Measurements from ENCODE around the gene EEPD1. TPM values are rescaled to one million over a fixed set of nuclear protein-coding genes. Genes with fewer than 3 reads are reported as not detected.

The EEPD1 gene
- total RNA-seq, 1 donor from 2014 or later: 18.0 TPM

DNA sequence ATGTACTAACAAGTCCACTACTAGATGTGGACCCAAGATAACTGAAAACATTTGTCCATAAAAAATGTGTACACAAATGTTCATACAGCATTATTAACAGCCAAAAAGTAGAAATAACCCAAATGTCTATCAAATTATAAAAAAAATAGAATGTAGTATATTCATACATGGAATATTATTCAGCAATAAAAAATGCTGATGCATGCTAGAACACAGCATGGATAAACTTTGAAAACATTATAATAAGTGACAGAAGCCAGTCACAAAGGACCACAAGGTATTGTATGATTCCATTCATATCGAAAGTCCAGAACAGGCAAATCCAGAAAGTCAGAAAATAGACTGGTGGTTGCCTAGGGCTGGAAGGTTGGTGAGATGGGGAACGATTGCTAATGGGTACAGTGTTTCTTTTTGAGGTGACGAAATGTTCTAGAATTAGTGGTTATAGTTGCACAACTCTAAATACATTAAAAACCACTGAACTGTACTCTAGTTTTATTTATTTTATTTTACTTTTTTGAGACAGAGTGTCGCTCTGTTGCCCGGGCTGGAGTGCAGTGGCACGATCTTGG is 193.3 kb downstream of the EEPD1 start:
- Mint-ChIP-seq H3K27ac (no peak overlapping the region), H3K4me3 (no peak overlapping the region), H3K27me3 (ENCODE audit: low read depth) (no peaks in the 10 kb centered on the region), H3K4me1 (peaks cover 19% of the 10 kb centered on the region), H3K9me3 (peaks cover 6% of the 10 kb centered on the region), H3K36me3 (peaks cover 4% of the 10 kb centered on the region)
- TF ChIP-seq, protein P1, sequence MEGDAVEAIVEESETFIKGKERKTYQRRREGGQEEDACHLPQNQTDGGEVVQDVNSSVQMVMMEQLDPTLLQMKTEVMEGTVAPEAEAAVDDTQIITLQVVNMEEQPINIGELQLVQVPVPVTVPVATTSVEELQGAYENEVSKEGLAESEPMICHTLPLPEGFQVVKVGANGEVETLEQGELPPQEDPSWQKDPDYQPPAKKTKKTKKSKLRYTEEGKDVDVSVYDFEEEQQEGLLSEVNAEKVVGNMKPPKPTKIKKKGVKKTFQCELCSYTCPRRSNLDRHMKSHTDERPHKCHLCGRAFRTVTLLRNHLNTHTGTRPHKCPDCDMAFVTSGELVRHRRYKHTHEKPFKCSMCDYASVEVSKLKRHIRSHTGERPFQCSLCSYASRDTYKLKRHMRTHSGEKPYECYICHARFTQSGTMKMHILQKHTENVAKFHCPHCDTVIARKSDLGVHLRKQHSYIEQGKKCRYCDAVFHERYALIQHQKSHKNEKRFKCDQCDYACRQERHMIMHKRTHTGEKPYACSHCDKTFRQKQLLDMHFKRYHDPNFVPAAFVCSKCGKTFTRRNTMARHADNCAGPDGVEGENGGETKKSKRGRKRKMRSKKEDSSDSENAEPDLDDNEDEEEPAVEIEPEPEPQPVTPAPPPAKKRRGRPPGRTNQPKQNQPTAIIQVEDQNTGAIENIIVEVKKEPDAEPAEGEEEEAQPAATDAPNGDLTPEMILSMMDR (IDR thresholded peaks at IDR 0.05; ENCODE audit: unreplicated experiment): no peak
- DNase-seq (ENCODE audit: low spot score in 2 of 2, unreplicated experiment in 2 of 2): no peak

DNA sequence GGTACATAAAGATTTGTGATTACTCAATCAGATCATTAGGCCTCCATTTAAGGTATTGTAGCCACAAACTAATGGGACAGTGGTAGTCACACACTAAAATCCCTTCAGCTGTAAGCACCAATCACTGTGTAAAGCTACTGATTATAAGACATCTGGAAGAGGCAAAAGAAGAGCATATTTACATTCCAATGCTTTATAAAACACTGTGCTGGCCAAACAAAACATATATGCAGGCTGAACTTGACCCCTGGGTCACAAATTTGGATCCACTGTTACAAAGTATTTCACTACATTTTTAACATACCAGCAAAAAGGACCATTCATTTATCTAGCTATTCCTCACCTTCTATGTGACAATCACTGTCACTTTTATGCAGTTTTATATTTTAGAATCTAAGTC is 195.2 kb downstream of the EEPD1 start:
- Mint-ChIP-seq H3K9me3 (peaks cover 6% of the 10 kb centered on the region), H3K4me1 (peaks cover 19% of the 10 kb centered on the region), H3K36me3 (peaks cover 4% of the 10 kb centered on the region), H3K27me3 (ENCODE audit: low read depth) (no peaks in the 10 kb centered on the region), H3K27ac (peak overlapping the region; percentile 18), H3K4me3 (no peak overlapping the region)
- no peak for DNase-seq (ENCODE audit: low spot score in 2 of 2, unreplicated experiment in 2 of 2)
- TF ChIP-seq, protein P1 (IDR thresholded peaks at IDR 0.05; ENCODE audit: unreplicated experiment): no peak

DNA sequence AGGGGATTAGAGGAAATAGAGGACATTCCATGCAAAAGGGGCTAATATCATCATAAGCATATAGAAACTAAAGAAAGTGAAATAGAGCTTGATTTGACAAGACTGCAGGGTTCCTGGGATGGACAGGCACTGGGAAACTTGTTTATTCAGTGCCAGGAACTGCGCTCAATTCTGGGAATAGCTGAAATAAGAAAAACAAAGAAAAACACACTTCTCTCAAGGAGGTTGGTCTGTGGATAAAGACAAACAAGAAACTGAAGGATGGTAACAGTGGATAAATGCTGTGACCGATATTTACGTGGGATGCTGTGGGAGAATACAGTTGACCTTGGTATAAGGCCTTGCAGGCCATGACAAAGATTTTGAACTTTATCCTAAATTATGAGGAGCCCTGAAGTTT is 195.7 kb downstream of the EEPD1 start:
- Mint-ChIP-seq H3K4me3 (no peak overlapping the region), H3K27ac (peak overlapping the region; percentile 5)

DNA sequence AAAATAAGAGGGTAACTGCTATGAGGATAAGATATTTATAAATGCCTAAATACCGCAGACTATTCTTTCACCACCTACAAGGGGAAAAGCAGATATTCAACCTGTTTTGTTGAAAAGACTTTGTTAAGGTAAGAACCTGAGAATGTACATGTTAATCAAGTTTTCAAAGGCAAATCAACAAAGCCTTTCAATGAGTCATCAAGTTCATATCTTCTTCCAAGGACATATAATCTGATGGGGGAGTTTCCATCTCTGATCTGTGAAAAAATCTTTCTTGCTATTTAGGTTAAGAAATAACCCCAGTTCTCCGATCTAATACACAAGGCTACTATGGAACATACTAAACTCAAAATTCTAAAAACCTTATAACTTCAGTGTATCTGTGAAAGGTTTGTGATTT is 196.6 kb downstream of the EEPD1 start:
- Mint-ChIP-seq H3K36me3 (peaks cover 4% of the 10 kb centered on the region), H3K9me3 (peaks cover 6% of the 10 kb centered on the region), H3K4me3 (no peak overlapping the region), H3K27ac (no peak overlapping the region), H3K27me3 (ENCODE audit: low read depth) (no peaks in the 10 kb centered on the region), H3K4me1 (peaks cover 19% of the 10 kb centered on the region)
- DNase-seq (ENCODE audit: low spot score in 2 of 2, unreplicated experiment in 2 of 2): no peak
- TF ChIP-seq, protein P1 (IDR thresholded peaks at IDR 0.05; ENCODE audit: unreplicated experiment): no peak

More for the DNA sequence above, 195.7 kb downstream of the EEPD1 start:
- no peaks in the 10 kb centered on the region for H3K27me3 Mint-ChIP-seq (ENCODE audit: low read depth)
- TF ChIP-seq, protein P1 (IDR thresholded peaks at IDR 0.05; ENCODE audit: unreplicated experiment): no peak
- peaks cover 4% of the 10 kb centered on the region for H3K36me3 Mint-ChIP-seq
- DNase-seq (ENCODE audit: low spot score in 2 of 2, unreplicated experiment in 2 of 2): no peak
- H3K4me1 Mint-ChIP-seq: peaks cover 19% of the 10 kb centered on the region
- peaks cover 6% of the 10 kb centered on the region for H3K9me3 Mint-ChIP-seq

Other genes with a start within 250 kb of the EEPD1 start
- gene ANLN, start 236.6 kb downstream of the EEPD1 start, total RNA-seq: 30.0 to 31.2 TPM (median 30.5 TPM) in 3 replicates

Measured in mesothelial cell of epicardium (in vitro differentiated cells).